Measurements from ENCODE around the gene ERCC4. TPM values are rescaled to one million over a fixed set of nuclear protein-coding genes. Genes with fewer than 3 reads are reported as not detected.
"Not testable (repeated sequence)": the region's sequence is repeated elsewhere in the genome, so short reads cannot be mapped to it uniquely, and the experiment has no call there.

Gene ERCC4
- total RNA-seq, 3 donors from 2014 or later (not counting 1 experiment from before 2014, with no cell fraction given): 7.3 to 11.9 (median 7.5) TPM

DNA sequence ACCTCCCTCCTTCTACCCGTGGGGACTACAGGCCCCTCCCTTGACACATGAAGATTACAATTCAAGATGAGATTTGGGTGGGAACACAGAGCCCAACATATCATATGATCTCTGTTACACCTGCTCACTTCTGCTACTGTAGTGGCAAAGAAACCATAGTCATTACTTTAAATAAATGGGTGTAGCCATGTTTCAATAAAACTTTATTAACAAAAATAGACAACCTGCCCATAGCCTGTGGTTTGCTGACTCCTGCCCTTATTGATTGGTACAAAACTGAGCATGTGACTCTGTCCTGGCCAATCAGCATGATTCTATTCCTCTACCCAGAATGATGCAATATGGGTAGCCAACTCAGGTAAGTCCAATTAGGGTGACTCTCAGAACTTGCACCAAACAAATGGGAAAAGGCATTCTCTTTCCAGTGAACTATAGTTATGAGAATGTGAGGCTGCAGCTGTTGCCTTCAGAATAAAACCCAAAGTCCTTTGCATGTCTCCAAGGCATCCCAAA is 15.7 kb upstream of the ERCC4 start:
- Histone ChIP-seq H3K27ac (ENCODE audit: low read length) (no peak overlapping the region), H3K27me3 (ENCODE audit: control insufficient read depth, insufficient read depth, low read length) (no peaks in the 10 kb centered on the region), H3K9me3 (ENCODE audit: control insufficient read depth, insufficient read depth, low read length) (no peaks in the 10 kb centered on the region), H3K36me3 (ENCODE audit: control insufficient read depth, insufficient read depth, low read length) (no peaks in the 10 kb centered on the region), H3K4me3 (ENCODE audit: low read length) (no peak overlapping the region), H3K4me1 (ENCODE audit: control insufficient read depth, insufficient read depth, low read length) (peaks cover 6% of the 10 kb centered on the region)
- peaks cover 0 to 2% of the 10 kb centered on the region in 2 donors for H3K9me3 Mint-ChIP-seq
- H3K4me3 Mint-ChIP-seq: no peak overlapping the region
- H3K27ac Mint-ChIP-seq: no peak overlapping the region
- DNase-seq (no peak), ATAC-seq (no peak)
- peaks cover 25 to 45% of the 10 kb centered on the region in 2 donors for H3K27me3 Mint-ChIP-seq (ENCODE audit: low read depth in 2 of 2)
- no peaks in the 10 kb centered on the region for H3K36me3 Mint-ChIP-seq
- H3K4me1 Mint-ChIP-seq: peaks cover 7% of the 10 kb centered on the region in 2 donors
- WGBS (ENCODE audit: insufficient coverage): 69% methylated on average over 1 of the region's 1 CpG
- intact Hi-C loops (cut with micrococcal nuclease): no loop called here
- TF ChIP-seq, protein P1, sequence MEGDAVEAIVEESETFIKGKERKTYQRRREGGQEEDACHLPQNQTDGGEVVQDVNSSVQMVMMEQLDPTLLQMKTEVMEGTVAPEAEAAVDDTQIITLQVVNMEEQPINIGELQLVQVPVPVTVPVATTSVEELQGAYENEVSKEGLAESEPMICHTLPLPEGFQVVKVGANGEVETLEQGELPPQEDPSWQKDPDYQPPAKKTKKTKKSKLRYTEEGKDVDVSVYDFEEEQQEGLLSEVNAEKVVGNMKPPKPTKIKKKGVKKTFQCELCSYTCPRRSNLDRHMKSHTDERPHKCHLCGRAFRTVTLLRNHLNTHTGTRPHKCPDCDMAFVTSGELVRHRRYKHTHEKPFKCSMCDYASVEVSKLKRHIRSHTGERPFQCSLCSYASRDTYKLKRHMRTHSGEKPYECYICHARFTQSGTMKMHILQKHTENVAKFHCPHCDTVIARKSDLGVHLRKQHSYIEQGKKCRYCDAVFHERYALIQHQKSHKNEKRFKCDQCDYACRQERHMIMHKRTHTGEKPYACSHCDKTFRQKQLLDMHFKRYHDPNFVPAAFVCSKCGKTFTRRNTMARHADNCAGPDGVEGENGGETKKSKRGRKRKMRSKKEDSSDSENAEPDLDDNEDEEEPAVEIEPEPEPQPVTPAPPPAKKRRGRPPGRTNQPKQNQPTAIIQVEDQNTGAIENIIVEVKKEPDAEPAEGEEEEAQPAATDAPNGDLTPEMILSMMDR (IDR thresholded peaks at IDR 0.05): no peak

DNA sequence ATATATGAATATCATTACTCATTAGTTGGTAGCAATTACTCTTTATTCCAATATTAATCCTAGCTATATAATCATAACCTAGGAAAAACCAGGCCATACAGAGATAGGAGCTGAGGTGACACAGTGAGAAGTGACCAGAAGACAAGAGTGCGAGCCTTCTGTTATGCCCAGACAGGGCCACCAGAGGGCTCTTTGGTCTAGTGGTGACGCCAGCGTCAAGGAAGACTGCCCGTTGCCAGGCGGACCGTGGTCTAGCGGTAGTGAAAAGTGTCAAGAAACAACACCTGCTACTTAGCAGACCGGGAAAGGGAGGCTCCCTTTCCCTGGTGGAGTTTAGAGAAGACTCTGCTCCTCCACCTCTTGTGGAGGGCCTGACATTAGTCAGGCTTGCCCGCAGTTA is 15.1 kb upstream of the ERCC4 start:
- DNase-seq: peak in 1 of 2 donors; percentile 23
- 41% methylated on average over 8 of the region's 9 CpGs for WGBS (ENCODE audit: insufficient coverage)

DNA sequence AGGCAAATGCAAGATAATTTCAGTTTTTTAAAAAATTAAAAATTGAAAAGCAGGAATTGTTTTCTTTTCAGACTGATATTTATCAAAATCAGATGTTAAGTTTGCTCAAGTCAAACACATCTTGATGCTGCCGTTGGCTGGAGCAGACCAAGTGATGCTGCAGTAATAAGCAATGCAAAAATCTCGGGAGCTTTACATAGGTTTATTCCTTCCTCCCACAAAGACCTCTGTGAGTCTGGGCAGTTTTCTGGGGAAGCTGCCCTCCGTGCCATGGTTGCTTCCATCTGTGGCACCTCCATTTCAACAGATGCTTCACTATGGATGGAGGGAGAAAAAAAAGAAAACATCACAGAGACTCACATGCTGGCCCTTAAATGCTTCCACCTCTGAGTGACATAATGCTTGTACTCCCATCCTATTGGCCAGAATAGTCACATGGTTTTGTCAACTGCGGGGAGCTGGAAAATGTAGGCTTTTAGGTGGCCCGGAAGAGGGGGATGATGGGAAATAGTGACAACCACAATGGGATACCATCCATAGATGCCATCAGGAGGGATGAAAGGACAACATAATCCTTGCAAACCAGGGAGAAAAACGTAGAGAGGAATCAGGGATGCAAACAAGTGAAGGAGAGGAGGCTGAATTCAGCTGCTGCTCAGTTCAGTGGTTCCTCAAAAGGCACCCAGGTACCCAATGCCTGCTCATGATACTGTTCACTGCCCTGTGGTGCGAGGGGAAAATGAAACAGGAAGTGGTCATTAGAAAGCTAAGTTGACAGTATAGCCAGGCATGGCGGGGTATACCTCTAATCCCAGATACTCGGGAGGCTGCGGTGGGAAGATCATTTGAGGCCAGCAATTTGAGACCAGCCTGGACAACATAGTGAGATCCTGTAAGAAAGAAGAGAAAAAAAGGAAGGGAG is 13.5 kb upstream of the ERCC4 start:
- TF ChIP-seq, protein P1 (IDR thresholded peaks at IDR 0.05): no peak
- no peak for DNase-seq
- peaks cover 3% of the 10 kb centered on the region for H3K27me3 ChIP-seq (ENCODE audit: control insufficient read depth, insufficient read depth, low read length)
- H3K9me3 ChIP-seq (ENCODE audit: control insufficient read depth, insufficient read depth, low read length): no peaks in the 10 kb centered on the region
- no peaks in the 10 kb centered on the region for H3K36me3 ChIP-seq (ENCODE audit: control insufficient read depth, insufficient read depth, low read length)
- H3K27ac Mint-ChIP-seq: no peak overlapping the region
- intact Hi-C loops (cut with micrococcal nuclease): no loop called here
- no peak for ATAC-seq
- H3K4me1 ChIP-seq (ENCODE audit: control insufficient read depth, insufficient read depth, low read length): peaks cover 6% of the 10 kb centered on the region
- peaks cover 0 to 2% of the 10 kb centered on the region in 2 donors for H3K9me3 Mint-ChIP-seq
- WGBS (ENCODE audit: insufficient coverage): 79% methylated on average over 9 of the region's 10 CpGs
- peaks cover 7% of the 10 kb centered on the region in 2 donors for H3K4me1 Mint-ChIP-seq
- H3K27ac ChIP-seq (ENCODE audit: low read length): no peak overlapping the region
- H3K4me3 Mint-ChIP-seq: peak overlapping the region; percentile 7
- H3K27me3 Mint-ChIP-seq (ENCODE audit: low read depth in 2 of 2): peaks cover 32 to 52% of the 10 kb centered on the region in 2 donors
- H3K4me3 ChIP-seq (ENCODE audit: low read length): no peak overlapping the region
- no peaks in the 10 kb centered on the region for H3K36me3 Mint-ChIP-seq

More for the DNA sequence above, 15.1 kb upstream of the ERCC4 start:
- H3K27me3 Mint-ChIP-seq (ENCODE audit: low read depth in 2 of 2): peaks cover 27 to 45% of the 10 kb centered on the region in 2 donors
- H3K4me1 Mint-ChIP-seq; H3K4me3 Mint-ChIP-seq; H3K9me3 ChIP-seq (ENCODE audit: control insufficient read depth, insufficient read depth, low read length); intact Hi-C loops (cut with micrococcal nuclease); H3K27ac Mint-ChIP-seq; H3K4me1 ChIP-seq (ENCODE audit: control insufficient read depth, insufficient read depth, low read length); H3K9me3 Mint-ChIP-seq; H3K4me3 ChIP-seq (ENCODE audit: low read length); H3K27me3 ChIP-seq (ENCODE audit: control insufficient read depth, insufficient read depth, low read length); H3K27ac ChIP-seq (ENCODE audit: low read length); ATAC-seq; H3K36me3 ChIP-seq (ENCODE audit: control insufficient read depth, insufficient read depth, low read length); H3K36me3 Mint-ChIP-seq: not testable (repeated sequence)
- TF ChIP-seq, protein P1 (IDR thresholded peaks at IDR 0.05): peak; percentile 20
